ENCODE measurements around the gene OR2C3.
"Not testable (repeated sequence)": the region's sequence is repeated elsewhere in the genome, so short reads cannot be mapped to it uniquely, and the experiment has no call there.

The OR2C3 gene

GRCh38 chr1:247536340-247536739, at the start of gene OR2C3:
Gene OR2C3 (minus strand): TSS chr1:247536440. CDS start chr1:247532511, 3,929 bp downstream.
- no peak for FAIRE-seq

GRCh38 chr1:247578946-247579460, 42.8 kb upstream of the OR2C3 start:
- FAIRE-seq, result no peak

GRCh38 chr1:247576514-247576913, 40.3 kb upstream of the OR2C3 start:
- FAIRE-seq, result no peak

- FAIRE-seq, result no peak
Measured at GRCh38 chr1:247574664-247575063, 38.4 kb upstream of the OR2C3 start.

- FAIRE-seq, result no peak
Measured at GRCh38 chr1:247574236-247574635, 38.0 kb upstream of the OR2C3 start.

GRCh38 chr1:247562198-247562597, 26.0 kb upstream of the OR2C3 start:
- FAIRE-seq, result no peak

- no peak for FAIRE-seq
Measured at GRCh38 chr1:247561711-247562110, 25.5 kb upstream of the OR2C3 start.

- no peak for FAIRE-seq
Measured at GRCh38 chr1:247557926-247558674, 21.9 kb upstream of the OR2C3 start.

GRCh38 chr1:247552231-247552630, 16.0 kb upstream of the OR2C3 start:
- no peak for FAIRE-seq

GRCh38 chr1:247551721-247552120, 15.5 kb upstream of the OR2C3 start:
- FAIRE-seq, result no peak

- FAIRE-seq, result no peak
Measured at GRCh38 chr1:247548769-247549182, 12.5 kb upstream of the OR2C3 start, which contains the start of gene GCSAML. Gene GCSAML (plus strand): TSS chr1:247549134. CDS start chr1:247549192, 58 bp downstream.

GRCh38 chr1:247548092-247548491, 11.9 kb upstream of the OR2C3 start:
- FAIRE-seq, result no peak

- FAIRE-seq, result no peak
Measured at GRCh38 chr1:247542811-247543210, 6.6 kb upstream of the OR2C3 start.

GRCh38 chr1:247540581-247540980, 4.3 kb upstream of the OR2C3 start:
- FAIRE-seq, result no peak

- no peak for FAIRE-seq
Measured at GRCh38 chr1:247539215-247539614, 3.0 kb upstream of the OR2C3 start.

- no peak for FAIRE-seq
Measured at GRCh38 chr1:247538561-247538960, 2.3 kb upstream of the OR2C3 start.

- FAIRE-seq, result no peak
Measured at GRCh38 chr1:247535402-247535801, 838 bp downstream of the OR2C3 start.

- no peak for FAIRE-seq
Measured at GRCh38 chr1:247531937-247532336, 4.3 kb downstream of the OR2C3 start.

GRCh38 chr1:247530785-247531184, 5.5 kb downstream of the OR2C3 start:
- FAIRE-seq, result no peak

GRCh38 chr1:247529771-247530355, 6.4 kb downstream of the OR2C3 start:
- FAIRE-seq, result no peak

GRCh38 chr1:247528812-247529474, 7.3 kb downstream of the OR2C3 start:
- no peak for FAIRE-seq

- FAIRE-seq, result not testable (repeated sequence)
Measured at GRCh38 chr1:247521886-247522285, 14.4 kb downstream of the OR2C3 start.

- FAIRE-seq, result no peak
Measured at GRCh38 chr1:247518613-247518891, 17.7 kb downstream of the OR2C3 start.

Data from islet of Langerhans (tissue), 1 donor.